HepG2 (cell line): ENCODE measurements around the gene FMNL2. TPM values are rescaled to one million over a fixed set of nuclear protein-coding genes. Genes with fewer than 3 reads are reported as not detected.

Experiments
- BATF2 ChIP-seq: sonication (generic); formaldehyde crosslinking; IDR thresholded peaks from 2 replicates; pipeline ENCODE4 v1.8.0; 2022; ENCODE audit warnings: mild to moderate bottlenecking, missing genetic modification reagents, moderate library complexity
- DMTF1 ChIP-seq: sonication (generic); formaldehyde crosslinking; IDR thresholded peaks from 2 replicates; pipeline ENCODE4 v1.4.0; 2020; ENCODE audit warnings: mild to moderate bottlenecking, missing genetic modification reagents
- MATR3 ChIP-seq: sonication (generic); formaldehyde crosslinking; IDR thresholded peaks from 2 replicates; pipeline ENCODE4 v1.4.0; 2020; ENCODE audit warnings: missing genetic modification reagents
- RELA ChIP-seq: sonication (generic); formaldehyde crosslinking; IDR thresholded peaks from 2 replicates; pipeline ENCODE4 v1.4.0; 2020; ENCODE audit warnings: missing genetic modification reagents
- REST ChIP-seq, 2 experiments: IDR thresholded peaks; 2 replicates each; pipeline ENCODE4 v1.6.1; 2011 to 2012; ENCODE audit warnings: low read length in 2 of 2, borderline replicate concordance in 1 of 2, low read depth in 1 of 2, mild to moderate bottlenecking in 1 of 2, moderate library complexity in 1 of 2
- ZNF280D ChIP-seq: sonication (generic); formaldehyde crosslinking; IDR thresholded peaks from 2 replicates; pipeline ENCODE4 v1.5.1; 2020; ENCODE audit warnings: mild to moderate bottlenecking, missing genetic modification reagents
- ZNF567 ChIP-seq: sonication (generic); formaldehyde crosslinking; IDR thresholded peaks from 2 replicates; pipeline ENCODE4 v1.8.1; 2023; ENCODE audit warnings: mild to moderate bottlenecking, missing genetic modification reagents, borderline replicate concordance
- ZNF709 ChIP-seq: sonication (generic); formaldehyde crosslinking; IDR thresholded peaks from 2 replicates; pipeline ENCODE4 v1.5.0; 2020; ENCODE audit warnings: mild to moderate bottlenecking, missing genetic modification reagents
- polyA plus RNA-seq, 8 experiments: library from polyadenylated mRNA; depleted of rRNA in 3 of 8; stranded (reverse) in 7 of 8; unstranded in 1 of 8; fragments of >200 nt; fragmentation: Illumina TruSeq in 4 of 8; extraction: Trizol in 4 of 8; gene quantifications; 2 replicates each; pipeline versions ENCODE4 v1.2.1 to v1.2.3, GENCODE V29; 2011 to 2016; ENCODE audit warnings: low read depth in 4 of 8, missing spikeins in 1 of 8, mixed read lengths in 1 of 8; ENCODE audit not compliant: insufficient read depth in 1 of 8
- total RNA-seq, 5 experiments: library from RNA; depleted of rRNA; stranded (reverse); fragments of >200 nt; fragmentation: Illumina TruSeq; extraction: Trizol; gene quantifications; 2 replicates each; pipeline ENCODE4 v1.2.3, GENCODE V29; 2016; ENCODE audit warnings: low read depth in 1 of 5

Gene FMNL2
- total and polyA plus RNA-seq, 2 of the 13 experiments (the other 11 are each of a cell fraction or from before 2014, with no cell fraction given): 66.5 to 67.7 TPM

GRCh38 chr2:152303951-152304350 lies 31.0 kb upstream of the FMNL2 start (continued):
- TF ChIP-seq ZNF280D (CRISPR knock-in tag): no peak
- TF ChIP-seq RELA (CRISPR knock-in tag): no peak
- TF ChIP-seq DMTF1 (CRISPR knock-in tag): no peak
- no peak for TF ChIP-seq BATF2 (CRISPR knock-in tag)
- TF ChIP-seq MATR3 (CRISPR knock-in tag): no peak
- TF ChIP-seq ZNF709 (CRISPR knock-in tag): no peak
- TF ChIP-seq REST (IDR thresholded peaks at IDR 0.05; ENCODE audit: borderline replicate concordance in 1 of 2, low read depth in 1 of 2, low read length in 2 of 2): no peak
- no peak for TF ChIP-seq ZNF567 (CRISPR knock-in tag)
